ENCODE data around the gene HOXA5.

HOXA5 gene

DNA sequence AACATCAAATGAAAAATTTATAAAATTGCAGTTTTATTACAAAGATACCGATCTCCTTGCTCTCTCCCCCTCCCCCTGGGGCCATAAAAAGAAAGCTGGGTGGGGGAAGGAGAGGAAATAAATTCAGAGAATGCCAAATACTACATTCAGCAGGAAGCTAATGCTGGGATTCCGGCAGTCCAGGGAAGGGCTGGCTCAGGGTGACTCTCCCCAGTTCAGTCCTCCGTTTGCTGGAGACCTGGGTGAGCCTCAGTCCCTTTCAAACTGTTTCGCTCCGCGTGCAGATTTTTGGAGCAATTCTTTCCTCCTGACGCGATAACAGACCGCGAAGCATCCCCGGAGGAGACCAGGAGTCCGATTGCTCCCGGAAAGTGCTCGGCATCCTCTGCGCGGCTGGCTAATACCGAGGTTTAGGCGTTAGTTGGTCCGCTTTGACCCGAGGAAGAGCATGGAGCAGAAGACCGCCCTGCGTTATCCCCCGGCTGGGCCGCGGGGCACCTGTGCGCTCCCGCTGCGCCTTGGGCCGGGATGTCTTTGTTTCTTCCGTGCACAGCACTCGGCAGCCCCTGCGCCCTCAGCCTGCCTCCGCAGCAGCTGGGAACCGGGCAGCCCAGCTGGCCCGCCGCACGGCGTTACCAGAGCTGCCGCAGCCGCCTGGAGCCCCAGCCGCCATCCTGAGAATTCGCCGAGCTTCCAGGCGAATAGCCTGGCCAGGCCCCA lies 37.1 kb downstream of the HOXA5 start:
- TF ChIP-seq CTCF (IDR thresholded peaks at IDR 0.05; ENCODE audit: extremely low read depth, insufficient read depth, missing control alignments) = no peak
- DNase-seq (ENCODE audit: low spot score) = no peak
- in situ Hi-C loops (cut with MboI; ENCODE audit: low pct_unique_long_range_greater_than_20kb, low sequenced_read_pairs, unreplicated experiment) = no loop called here

GRCh38 chr7:27105301-27106031 lies 38.0 kb downstream of the HOXA5 start:
- no peak for TF ChIP-seq CTCF (IDR thresholded peaks at IDR 0.05; ENCODE audit: extremely low read depth, insufficient read depth, missing control alignments)
- no peak for DNase-seq (ENCODE audit: low spot score)
- in situ Hi-C loops (cut with MboI; ENCODE audit: low pct_unique_long_range_greater_than_20kb, low sequenced_read_pairs, unreplicated experiment) = no loop called here

GRCh38 chr7:27104341-27105058 lies 39.0 kb downstream of the HOXA5 start:
- TF ChIP-seq CTCF (IDR thresholded peaks at IDR 0.05; ENCODE audit: extremely low read depth, insufficient read depth, missing control alignments) = no peak
- DNase-seq (ENCODE audit: low spot score) = no peak
- in situ Hi-C loops (cut with MboI; ENCODE audit: low pct_unique_long_range_greater_than_20kb, low sequenced_read_pairs, unreplicated experiment) = no loop called here

DNA sequence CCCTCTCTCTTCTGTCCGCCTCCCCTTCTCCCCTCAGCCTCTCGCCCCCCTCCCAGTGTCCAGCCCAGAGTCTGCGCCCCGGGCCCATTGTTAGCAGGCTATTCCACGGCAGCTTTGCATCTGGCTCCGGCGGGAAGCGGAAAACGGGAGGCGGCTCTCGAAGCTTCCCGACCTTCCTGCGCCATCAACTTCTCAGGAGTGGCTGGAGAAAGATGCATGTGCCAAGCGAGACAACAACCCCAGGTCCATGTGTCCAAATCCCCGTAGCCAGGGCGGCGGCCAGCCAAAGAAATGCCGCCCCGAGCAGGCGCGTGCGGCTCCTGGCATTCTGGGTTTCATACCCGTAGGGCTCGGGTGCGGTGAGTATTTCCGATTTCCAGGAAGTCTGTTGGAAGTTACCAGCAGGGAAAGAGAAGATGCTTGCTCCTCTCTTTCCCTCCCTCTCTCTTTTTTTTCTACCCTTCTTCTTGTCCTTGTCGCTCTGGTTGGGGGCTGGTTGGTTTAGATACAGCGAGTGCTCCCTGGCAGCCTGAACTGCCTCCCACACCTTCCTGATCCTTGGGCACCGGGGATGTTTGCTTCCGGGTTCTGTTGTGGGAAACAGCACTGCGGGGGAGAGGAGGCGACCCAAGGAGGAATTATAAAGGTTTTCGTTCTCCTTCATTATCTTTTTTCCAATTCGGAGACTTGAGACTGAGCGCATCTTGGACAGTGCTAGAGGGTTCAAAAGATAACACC lies 39.8 kb downstream of the HOXA5 start:
- no peak for DNase-seq (ENCODE audit: low spot score)
- in situ Hi-C loops (cut with MboI; ENCODE audit: low pct_unique_long_range_greater_than_20kb, low sequenced_read_pairs, unreplicated experiment) = no loop called here
- no peak for TF ChIP-seq CTCF (IDR thresholded peaks at IDR 0.05; ENCODE audit: extremely low read depth, insufficient read depth, missing control alignments)

DNA sequence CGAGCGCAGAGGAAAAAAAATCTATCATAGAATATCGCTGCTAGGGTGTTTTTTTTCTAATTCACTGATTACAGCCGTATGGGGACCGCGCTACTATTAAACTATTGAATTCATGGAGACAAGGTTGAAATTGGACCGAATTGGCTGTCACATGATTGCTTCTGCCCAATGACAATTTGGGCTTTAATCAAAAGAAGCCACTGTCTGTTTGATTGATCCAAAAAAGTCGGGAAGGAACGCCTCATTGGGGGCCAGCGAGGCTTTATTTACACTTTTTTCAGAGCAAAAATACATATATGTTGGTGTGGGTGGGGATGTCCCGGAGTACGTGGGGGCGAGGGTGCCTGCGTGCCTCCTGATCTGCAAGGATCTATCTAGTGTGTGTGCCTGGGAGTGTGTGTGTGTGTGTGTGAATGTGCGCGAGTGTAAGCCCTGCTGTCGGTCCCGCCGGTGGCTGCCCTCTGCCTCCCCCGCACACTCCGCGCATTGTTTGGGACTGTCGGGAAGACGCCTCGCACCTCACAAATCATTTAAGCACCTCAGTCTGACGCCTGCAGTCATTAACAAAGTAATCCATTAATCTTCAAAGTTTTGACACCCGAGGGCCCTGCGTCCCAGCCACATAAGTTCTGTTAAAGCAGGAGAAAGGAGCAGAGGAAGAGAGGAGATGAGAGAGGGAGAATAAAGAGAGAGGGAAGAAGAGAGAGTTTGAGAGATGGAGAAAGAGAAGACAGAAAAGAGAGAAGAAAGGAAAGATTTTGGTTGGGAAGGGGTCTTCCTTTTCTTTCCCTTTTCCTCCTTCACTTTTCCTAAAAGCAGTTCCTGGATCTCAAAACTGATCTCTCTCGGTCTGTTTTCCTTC lies 40.7 kb downstream of the HOXA5 start, which contains the start of gene HOXA2:
HOXA2 (minus strand) TSS at position 103 of the 862 bp plus-strand sequence. CDS start 183 bp downstream, outside the sequence.
- in situ Hi-C loops (cut with MboI; ENCODE audit: low pct_unique_long_range_greater_than_20kb, low sequenced_read_pairs, unreplicated experiment) = no loop called here
- TF ChIP-seq CTCF (IDR thresholded peaks at IDR 0.05; ENCODE audit: extremely low read depth, insufficient read depth, missing control alignments) = no peak
- DNase-seq (ENCODE audit: low spot score) = no peak
